ENCODE measurements around the gene SLC6A9. TPM values are rescaled to one million over a fixed set of nuclear protein-coding genes. Genes with fewer than 3 reads are reported as not detected.

The SLC6A9 gene
- total RNA-seq, 2 experiments from 2014 or later = 8.2 to 21.8 TPM

DNA sequence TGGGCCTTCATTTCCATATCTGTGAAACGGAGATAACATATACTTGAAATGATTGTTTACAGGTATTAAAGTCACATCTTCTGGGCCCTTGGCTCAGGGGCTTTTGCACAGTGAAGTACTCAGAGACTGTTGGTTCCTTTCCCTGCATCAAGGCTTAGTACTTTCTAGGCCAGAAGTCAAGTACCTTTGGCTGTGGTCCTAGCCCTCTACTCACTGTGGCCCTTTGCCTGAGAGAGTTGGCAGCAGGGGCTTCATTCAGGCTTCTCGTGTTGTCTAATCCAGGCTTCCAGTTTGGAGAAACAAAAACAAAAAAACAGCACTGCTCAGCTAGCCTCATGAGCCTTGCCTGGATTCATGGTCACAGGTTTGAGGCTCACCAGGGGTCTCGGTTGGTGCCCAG lies 69.6 kb downstream of the SLC6A9 start:
- no TSS peak for BruUV-seq (replicated peaks)
- Histone ChIP-seq H3K27ac (ENCODE audit: low read depth, low read length, poor library complexity, severe bottlenecking) (no peak overlapping the region), H3K9me3 (ENCODE audit: low read length) (no peaks in the 10 kb centered on the region), H3K9me2 (ENCODE audit: insufficient read depth, low read length) (no peaks in the 10 kb centered on the region), H3K36me3 (ENCODE audit: insufficient read depth, low read length) (peaks cover 24% of the 10 kb centered on the region; the same call in 1 of the 2 replicates), H3K4me2 (ENCODE audit: low read length) (no peak overlapping the region), H2AFZ (ENCODE audit: low read length) (no peak overlapping the region), H3K4me1 (ENCODE audit: insufficient read depth, low read length, poor library complexity, severe bottlenecking) (no peaks in the 10 kb centered on the region), H3K79me2 (ENCODE audit: insufficient read depth, low read depth, low read length) (no peaks in the 10 kb centered on the region), H4K20me1 (ENCODE audit: insufficient read depth, low read length) (no peaks in the 10 kb centered on the region; the same call in 1 of the 2 replicates), H3K4me3 (ENCODE audit: low read depth, low read length, poor library complexity, severe bottlenecking) (no peak overlapping the region)
- ChIA-PET CTCF (ENCODE audit: unreplicated experiment) (no interaction called here), POLR2A (no interaction called here)
- intact Hi-C loops (cut with micrococcal nuclease; ENCODE audit: unreplicated experiment) = no loop called here
- DNase-seq (ENCODE audit: low spot score) = no peak
- TF ChIP-seq EZH2phosphoT487 (IDR thresholded peaks at IDR 0.05; ENCODE audit: borderline replicate concordance, low read depth, low read length) = no peak
- TF ChIP-seq, protein P1, sequence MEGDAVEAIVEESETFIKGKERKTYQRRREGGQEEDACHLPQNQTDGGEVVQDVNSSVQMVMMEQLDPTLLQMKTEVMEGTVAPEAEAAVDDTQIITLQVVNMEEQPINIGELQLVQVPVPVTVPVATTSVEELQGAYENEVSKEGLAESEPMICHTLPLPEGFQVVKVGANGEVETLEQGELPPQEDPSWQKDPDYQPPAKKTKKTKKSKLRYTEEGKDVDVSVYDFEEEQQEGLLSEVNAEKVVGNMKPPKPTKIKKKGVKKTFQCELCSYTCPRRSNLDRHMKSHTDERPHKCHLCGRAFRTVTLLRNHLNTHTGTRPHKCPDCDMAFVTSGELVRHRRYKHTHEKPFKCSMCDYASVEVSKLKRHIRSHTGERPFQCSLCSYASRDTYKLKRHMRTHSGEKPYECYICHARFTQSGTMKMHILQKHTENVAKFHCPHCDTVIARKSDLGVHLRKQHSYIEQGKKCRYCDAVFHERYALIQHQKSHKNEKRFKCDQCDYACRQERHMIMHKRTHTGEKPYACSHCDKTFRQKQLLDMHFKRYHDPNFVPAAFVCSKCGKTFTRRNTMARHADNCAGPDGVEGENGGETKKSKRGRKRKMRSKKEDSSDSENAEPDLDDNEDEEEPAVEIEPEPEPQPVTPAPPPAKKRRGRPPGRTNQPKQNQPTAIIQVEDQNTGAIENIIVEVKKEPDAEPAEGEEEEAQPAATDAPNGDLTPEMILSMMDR (conservative IDR thresholded peaks at IDR 0.05; ENCODE audit: low read length) = no peak

DNA sequence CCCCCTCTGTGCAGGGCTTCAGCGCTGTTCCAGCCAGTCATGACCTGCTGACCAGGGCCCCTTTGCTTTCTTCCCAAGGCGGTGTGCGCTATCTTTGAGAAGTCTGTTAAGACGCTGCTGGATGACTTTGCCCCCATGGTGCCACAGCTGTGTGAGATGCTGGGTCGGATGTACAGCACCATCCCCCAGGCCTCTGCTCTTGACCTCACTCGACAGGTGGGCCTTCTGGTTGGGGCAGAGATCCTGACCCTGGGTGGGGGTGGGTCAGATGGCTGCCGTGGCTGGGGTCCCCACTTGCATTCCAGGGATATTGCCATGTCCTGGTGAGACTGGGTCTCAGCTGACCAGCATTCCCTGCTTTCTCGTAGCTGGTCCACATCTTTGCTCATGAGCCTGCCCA lies 70.5 kb downstream of the SLC6A9 start:
- no peak for DNase-seq (ENCODE audit: low spot score)
- BruUV-seq (replicated peaks) = no TSS peak
- CTCF ChIA-PET (ENCODE audit: unreplicated experiment) = no interaction called here

More for the DNA sequence above, 70.5 kb downstream of the SLC6A9 start:
- POLR2A ChIA-PET = no interaction called here
- Histone ChIP-seq H3K9me2 (ENCODE audit: insufficient read depth, low read length) (no peaks in the 10 kb centered on the region), H4K20me1 (ENCODE audit: insufficient read depth, low read length) (no peaks in the 10 kb centered on the region; the same call in 1 of the 2 replicates), H3K4me2 (ENCODE audit: low read length) (no peak overlapping the region), H3K79me2 (ENCODE audit: insufficient read depth, low read depth, low read length) (no peaks in the 10 kb centered on the region), H3K27ac (ENCODE audit: low read depth, low read length, poor library complexity, severe bottlenecking) (no peak overlapping the region), H3K4me1 (ENCODE audit: insufficient read depth, low read length, poor library complexity, severe bottlenecking) (no peaks in the 10 kb centered on the region), H3K36me3 (ENCODE audit: insufficient read depth, low read length) (peaks cover 29% of the 10 kb centered on the region; the same call in 1 of the 2 replicates), H2AFZ (ENCODE audit: low read length) (no peak overlapping the region), H3K4me3 (ENCODE audit: low read depth, low read length, poor library complexity, severe bottlenecking) (no peak overlapping the region), H3K9me3 (ENCODE audit: low read length) (no peaks in the 10 kb centered on the region)
- TF ChIP-seq, protein P1 (conservative IDR thresholded peaks at IDR 0.05; ENCODE audit: low read length) = no peak
- no peak for TF ChIP-seq EZH2phosphoT487 (IDR thresholded peaks at IDR 0.05; ENCODE audit: borderline replicate concordance, low read depth, low read length)
- intact Hi-C loops (cut with micrococcal nuclease; ENCODE audit: unreplicated experiment) = no loop called here
